HepG2 (cell line): ENCODE data around the gene ACP1. TPM values are rescaled to one million over a fixed set of nuclear protein-coding genes. Genes with fewer than 3 reads are reported as not detected.
A peak's percentile ranks its signal among the peaks of the same experiment; 100 is the strongest.

Source experiments
- AHR ChIP-seq: IDR thresholded peaks from 2 replicates; pipeline ENCODE4 v1.6.1; 2018; ENCODE audit warnings: missing genetic modification reagents, missing compliant biosample characterization
- CBX2 ChIP-seq, 2 experiments: fragments of 200-600 bp in 1 of 2; sonication (generic); formaldehyde crosslinking in 1 of 2; IDR thresholded peaks; 2 replicates each; pipeline versions ENCODE4 v1.7.0 to v1.8.1; 2018 to 2022; ENCODE audit warnings: low read depth in 2 of 2, low read length in 1 of 2, mild to moderate bottlenecking in 1 of 2, missing genetic modification reagents in 1 of 2
- CREM ChIP-seq, 2 experiments: sonication (generic) in 1 of 2; formaldehyde crosslinking in 1 of 2; IDR thresholded peaks; 2 replicates each; pipeline versions ENCODE4 v1.4.0 to v1.6.1; 2016 to 2020; ENCODE audit warnings: antibody characterized with exemption in 1 of 2, mild to moderate bottlenecking in 1 of 2, missing genetic modification reagents in 1 of 2
- FIP1L1 ChIP-seq: fragments of 200-400 bp; formaldehyde crosslinking; IDR thresholded peaks from 2 replicates; pipeline ENCODE4 v1.6.1; 2018; ENCODE audit warnings: low read depth, mild to moderate bottlenecking, low read length, moderate library complexity, borderline replicate concordance; ENCODE audit not compliant: insufficient read depth
- GABPB1 ChIP-seq: IDR thresholded peaks from 2 replicates; pipeline ENCODE4 v1.6.1; 2016; ENCODE audit warnings: mild to moderate bottlenecking, missing genetic modification reagents, moderate library complexity, missing compliant biosample characterization
- JDP2 ChIP-seq: sonication (generic); formaldehyde crosslinking; IDR thresholded peaks from 2 replicates; pipeline ENCODE4 v1.8.1; 2022; ENCODE audit warnings: missing genetic modification reagents, borderline replicate concordance
- JUND ChIP-seq: sonication (generic); formaldehyde crosslinking; IDR thresholded peaks from 2 replicates; pipeline ENCODE4 v1.8.0; 2022; ENCODE audit warnings: mild to moderate bottlenecking, missing genetic modification reagents
- NCOA2 ChIP-seq: sonication (generic); formaldehyde crosslinking; IDR thresholded peaks from 2 replicates; pipeline ENCODE4 v1.8.0; 2022; ENCODE audit warnings: inconsistent platforms
- PHF20 ChIP-seq: sonication (generic); formaldehyde crosslinking; IDR thresholded peaks from 2 replicates; pipeline ENCODE4 v1.5.0; 2020; ENCODE audit warnings: mild to moderate bottlenecking, missing genetic modification reagents
- RCOR2 ChIP-seq: IDR thresholded peaks from 2 replicates; pipeline ENCODE4 v1.6.1; 2016; ENCODE audit warnings: missing biosample characterization, missing genetic modification reagents
- TP53 ChIP-seq: sonication (generic); formaldehyde crosslinking; conservative IDR thresholded peaks from 2 replicates; pipeline ENCODE4 v1.4.0; 2020; ENCODE audit warnings: missing genetic modification reagents
- ZMYM4 ChIP-seq: sonication (generic); formaldehyde crosslinking; IDR thresholded peaks from 2 replicates; pipeline ENCODE4 v1.8.1; 2023; ENCODE audit warnings: mild to moderate bottlenecking, missing genetic modification reagents
- ZNF564 ChIP-seq: sonication (generic); formaldehyde crosslinking; IDR thresholded peaks from 2 replicates; pipeline ENCODE4 v1.8.1; 2023; ENCODE audit warnings: mild to moderate bottlenecking, missing genetic modification reagents
- ZNF615 ChIP-seq: sonication (generic); formaldehyde crosslinking; IDR thresholded peaks from 2 replicates; pipeline ENCODE4 v1.5.0; 2020; ENCODE audit warnings: mild to moderate bottlenecking, missing genetic modification reagents, borderline replicate concordance
- ZNF678 ChIP-seq: sonication (generic); formaldehyde crosslinking; IDR thresholded peaks from 2 replicates; pipeline ENCODE4 v1.4.0; 2020; ENCODE audit warnings: mild to moderate bottlenecking, missing genetic modification reagents
- polyA plus RNA-seq, 8 experiments: library from polyadenylated mRNA; depleted of rRNA in 3 of 8; stranded (reverse) in 7 of 8; unstranded in 1 of 8; fragments of >200 nt; fragmentation: Illumina TruSeq in 4 of 8; extraction: Trizol in 4 of 8; gene quantifications; 2 replicates each; pipeline versions ENCODE4 v1.2.1 to v1.2.3, GENCODE V29; 2011 to 2016; ENCODE audit warnings: low read depth in 4 of 8, missing spikeins in 1 of 8, mixed read lengths in 1 of 8; ENCODE audit not compliant: insufficient read depth in 1 of 8
- total RNA-seq, 5 experiments: library from RNA; depleted of rRNA; stranded (reverse); fragments of >200 nt; fragmentation: Illumina TruSeq; extraction: Trizol; gene quantifications; 2 replicates each; pipeline ENCODE4 v1.2.3, GENCODE V29; 2016; ENCODE audit warnings: low read depth in 1 of 5
- TF ChIP-seq, protein P1 (sequence below): sonication (generic); formaldehyde crosslinking; IDR thresholded peaks from 2 replicates; pipeline ENCODE4 v1.8.0; 2022; ENCODE audit warnings: missing genetic modification reagents, mild to moderate bottlenecking, inconsistent platforms, borderline replicate concordance
- TF ChIP-seq, protein P2 (sequence below): sonication (generic); formaldehyde crosslinking; IDR thresholded peaks from 2 replicates; pipeline ENCODE4 v1.5.0; 2020; ENCODE audit warnings: missing genetic modification reagents, mild to moderate bottlenecking, borderline replicate concordance
- TF ChIP-seq, protein P3 (sequence below): sonication (generic); formaldehyde crosslinking; IDR thresholded peaks from 2 replicates; pipeline ENCODE4 v1.4.0; 2020; ENCODE audit warnings: missing genetic modification reagents
- TF ChIP-seq, protein P4 (sequence below): sonication (generic); formaldehyde crosslinking; IDR thresholded peaks from 2 replicates; pipeline ENCODE4 v1.4.0; 2020; ENCODE audit warnings: missing genetic modification reagents, borderline replicate concordance

ACP1 gene
- total and polyA plus RNA-seq, 2 of the 13 experiments (the other 11 are each of a cell fraction or from before 2014, with no cell fraction given) = 246 to 348 TPM

DNA sequence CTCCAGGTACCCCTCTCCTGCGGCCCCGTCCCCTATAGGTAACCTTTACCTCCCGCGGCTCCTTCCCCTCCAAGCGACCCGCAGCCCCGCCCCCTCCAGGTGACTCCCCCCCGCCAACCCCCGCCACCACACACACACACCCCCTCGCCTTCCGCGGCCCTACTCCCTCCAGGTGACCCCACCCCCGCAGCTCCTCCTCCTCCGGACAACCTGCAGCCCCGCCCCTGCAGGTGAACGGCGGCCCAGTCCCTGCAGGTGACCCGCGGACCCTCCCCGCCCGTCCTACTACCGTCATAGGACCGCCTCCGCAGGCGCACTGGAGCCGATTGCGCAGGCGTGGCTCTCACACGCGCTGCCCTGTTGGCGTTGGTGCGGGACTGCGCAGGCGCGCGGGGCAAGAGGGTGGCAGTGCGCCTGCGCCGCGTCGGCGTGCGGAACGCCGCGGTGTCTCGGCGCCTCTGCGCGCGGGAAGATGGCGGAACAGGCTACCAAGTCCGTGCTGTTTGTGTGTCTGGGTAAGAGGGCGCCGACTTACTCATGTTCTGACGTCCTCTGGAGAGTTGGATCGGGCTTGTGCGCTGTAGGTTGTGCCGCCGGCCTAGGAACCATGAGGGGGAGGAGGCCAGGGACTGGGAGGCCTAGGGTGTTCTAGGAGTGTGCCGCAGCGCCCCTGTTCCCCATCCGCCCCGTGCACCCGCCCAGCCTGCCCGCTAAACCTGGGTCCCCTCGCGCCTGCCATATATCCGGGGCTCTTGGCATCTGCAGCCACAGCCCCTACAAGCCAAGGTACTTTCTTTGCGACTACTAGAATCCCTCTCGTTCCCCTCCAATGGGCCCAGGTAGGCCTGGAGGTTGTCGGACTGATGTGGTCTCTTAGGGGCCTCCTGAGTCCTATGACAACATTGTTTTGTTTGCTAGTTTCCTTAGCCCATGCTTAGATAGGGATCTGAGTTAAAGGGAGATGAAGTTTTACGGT is at the start of gene ACP1 (continued):
- TF ChIP-seq RCOR2 (no peak), CBX2 (IDR thresholded peaks at IDR 0.05; ENCODE audit: low read depth, low read length) (no peak), CBX2 (CRISPR knock-in tag; IDR thresholded peaks at IDR 0.05; ENCODE audit: low read depth) (no peak), JUND (CRISPR knock-in tag) (0 out of 2 replicates have a peak, but pooled peaks have one; percentile 28), ZNF678 (CRISPR knock-in tag) (no peak), TP53 (CRISPR knock-in tag) (no peak), ZMYM4 (peak; percentile 79), PHF20 (CRISPR knock-in tag) (peak; percentile 73), ZNF564 (CRISPR knock-in tag) (no peak), FIP1L1 (peak; percentile 73; the same call in 1 of the 2 replicates), JDP2 (no peak), AHR (CRISPR knock-in tag) (0 out of 2 replicates have a peak, but pooled peaks have one; percentile 41), GABPB1 (CRISPR knock-in tag) (peak; percentile 84), CREM (IDR thresholded peaks at IDR 0.05) (no peak), CREM (CRISPR knock-in tag; IDR thresholded peaks at IDR 0.05) (no peak), ZNF615 (no peak), NCOA2 (CRISPR knock-in tag) (peak; percentile 37; the same call in 1 of the 2 replicates)
- TF ChIP-seq, protein P1, sequence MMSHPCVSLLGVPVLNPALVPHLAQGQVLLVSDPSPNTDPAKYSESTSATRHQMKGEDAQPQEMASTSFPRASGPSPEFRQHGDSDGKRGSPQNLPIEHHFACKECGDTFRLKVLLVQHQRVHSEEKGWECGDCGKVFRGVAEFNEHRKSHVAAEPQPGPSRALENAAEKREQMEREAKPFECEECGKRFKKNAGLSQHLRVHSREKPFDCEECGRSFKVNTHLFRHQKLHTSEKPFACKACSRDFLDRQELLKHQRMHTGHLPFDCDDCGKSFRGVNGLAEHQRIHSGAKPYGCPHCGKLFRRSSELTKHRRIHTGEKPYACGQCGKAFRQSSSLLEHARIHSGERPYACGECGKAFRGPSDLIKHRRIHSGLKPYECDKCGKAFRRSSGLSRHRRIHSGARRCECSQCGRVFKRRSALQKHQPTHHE (CRISPR knock-in tag) = peak; percentile 99; the same call in 1 of the 2 replicates
- TF ChIP-seq, protein P2, sequence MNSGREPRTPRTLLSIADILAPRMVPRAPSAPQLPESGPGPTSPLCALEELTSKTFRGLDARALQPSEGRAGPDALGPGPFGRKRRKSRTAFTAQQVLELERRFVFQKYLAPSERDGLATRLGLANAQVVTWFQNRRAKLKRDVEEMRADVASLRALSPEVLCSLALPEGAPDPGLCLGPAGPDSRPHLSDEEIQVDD = peak; percentile 88; the same call in 1 of the 2 replicates
- TF ChIP-seq, protein P3, sequence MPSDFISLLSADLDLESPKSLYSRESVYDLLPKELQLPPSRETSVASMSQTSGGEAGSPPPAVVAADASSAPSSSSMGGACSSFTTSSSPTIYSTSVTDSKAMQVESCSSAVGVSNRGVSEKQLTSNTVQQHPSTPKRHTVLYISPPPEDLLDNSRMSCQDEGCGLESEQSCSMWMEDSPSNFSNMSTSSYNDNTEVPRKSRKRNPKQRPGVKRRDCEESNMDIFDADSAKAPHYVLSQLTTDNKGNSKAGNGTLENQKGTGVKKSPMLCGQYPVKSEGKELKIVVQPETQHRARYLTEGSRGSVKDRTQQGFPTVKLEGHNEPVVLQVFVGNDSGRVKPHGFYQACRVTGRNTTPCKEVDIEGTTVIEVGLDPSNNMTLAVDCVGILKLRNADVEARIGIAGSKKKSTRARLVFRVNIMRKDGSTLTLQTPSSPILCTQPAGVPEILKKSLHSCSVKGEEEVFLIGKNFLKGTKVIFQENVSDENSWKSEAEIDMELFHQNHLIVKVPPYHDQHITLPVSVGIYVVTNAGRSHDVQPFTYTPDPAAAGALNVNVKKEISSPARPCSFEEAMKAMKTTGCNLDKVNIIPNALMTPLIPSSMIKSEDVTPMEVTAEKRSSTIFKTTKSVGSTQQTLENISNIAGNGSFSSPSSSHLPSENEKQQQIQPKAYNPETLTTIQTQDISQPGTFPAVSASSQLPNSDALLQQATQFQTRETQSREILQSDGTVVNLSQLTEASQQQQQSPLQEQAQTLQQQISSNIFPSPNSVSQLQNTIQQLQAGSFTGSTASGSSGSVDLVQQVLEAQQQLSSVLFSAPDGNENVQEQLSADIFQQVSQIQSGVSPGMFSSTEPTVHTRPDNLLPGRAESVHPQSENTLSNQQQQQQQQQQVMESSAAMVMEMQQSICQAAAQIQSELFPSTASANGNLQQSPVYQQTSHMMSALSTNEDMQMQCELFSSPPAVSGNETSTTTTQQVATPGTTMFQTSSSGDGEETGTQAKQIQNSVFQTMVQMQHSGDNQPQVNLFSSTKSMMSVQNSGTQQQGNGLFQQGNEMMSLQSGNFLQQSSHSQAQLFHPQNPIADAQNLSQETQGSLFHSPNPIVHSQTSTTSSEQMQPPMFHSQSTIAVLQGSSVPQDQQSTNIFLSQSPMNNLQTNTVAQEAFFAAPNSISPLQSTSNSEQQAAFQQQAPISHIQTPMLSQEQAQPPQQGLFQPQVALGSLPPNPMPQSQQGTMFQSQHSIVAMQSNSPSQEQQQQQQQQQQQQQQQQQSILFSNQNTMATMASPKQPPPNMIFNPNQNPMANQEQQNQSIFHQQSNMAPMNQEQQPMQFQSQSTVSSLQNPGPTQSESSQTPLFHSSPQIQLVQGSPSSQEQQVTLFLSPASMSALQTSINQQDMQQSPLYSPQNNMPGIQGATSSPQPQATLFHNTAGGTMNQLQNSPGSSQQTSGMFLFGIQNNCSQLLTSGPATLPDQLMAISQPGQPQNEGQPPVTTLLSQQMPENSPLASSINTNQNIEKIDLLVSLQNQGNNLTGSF (CRISPR knock-in tag) = 0 out of 2 replicates have a peak, but pooled peaks have one; percentile 62
- TF ChIP-seq, protein P4, sequence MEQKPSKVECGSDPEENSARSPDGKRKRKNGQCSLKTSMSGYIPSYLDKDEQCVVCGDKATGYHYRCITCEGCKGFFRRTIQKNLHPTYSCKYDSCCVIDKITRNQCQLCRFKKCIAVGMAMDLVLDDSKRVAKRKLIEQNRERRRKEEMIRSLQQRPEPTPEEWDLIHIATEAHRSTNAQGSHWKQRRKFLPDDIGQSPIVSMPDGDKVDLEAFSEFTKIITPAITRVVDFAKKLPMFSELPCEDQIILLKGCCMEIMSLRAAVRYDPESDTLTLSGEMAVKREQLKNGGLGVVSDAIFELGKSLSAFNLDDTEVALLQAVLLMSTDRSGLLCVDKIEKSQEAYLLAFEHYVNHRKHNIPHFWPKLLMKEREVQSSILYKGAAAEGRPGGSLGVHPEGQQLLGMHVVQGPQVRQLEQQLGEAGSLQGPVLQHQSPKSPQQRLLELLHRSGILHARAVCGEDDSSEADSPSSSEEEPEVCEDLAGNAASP (CRISPR knock-in tag) = peak; percentile 33; the same call in 1 of the 2 replicates
